OCI-LY3 (cell line): ENCODE data around the gene OPCML.

Experiments
- H2AFZ ChIP-seq: fragments of 200-600, 300-600 bp; shearing (Covaris generic); 2 replicates; pipeline ENCODE4 v1.6.0; 2014; ENCODE audit warnings: antibody characterized with exemption, low read depth, low read length
- H3K27ac ChIP-seq: fragments of 200-600, 300-600 bp; sonication (generic); 2 replicates; pipeline ENCODE4 v1.5.1; 2014; ENCODE audit warnings: mild to moderate bottlenecking, low read length, moderate library complexity, mixed read lengths
- H3K27me3 ChIP-seq: fragments of 200-600, 300-600 bp; sonication (generic); 2 replicates; pipeline ENCODE4 v1.6.1; 2014; ENCODE audit warnings: low read depth, low read length, mixed read lengths
- H3K36me3 ChIP-seq: fragments of 200-600, 300-600 bp; sonication (generic); replicated peaks from 2 replicates; pipeline ENCODE3; 2014; ENCODE audit warnings: low read depth, low read length, mixed read lengths
- H3K4me1 ChIP-seq: fragments of 300-600, 200-600 bp; sonication (generic); 2 replicates; pipeline ENCODE4 v1.6.1; 2014; ENCODE audit warnings: low read length, mixed read lengths
- H3K4me2 ChIP-seq: fragments of 200-600, 300-600 bp; sonication (generic); 2 replicates; pipeline ENCODE4 v1.6.1; 2014; ENCODE audit warnings: low read length, mixed read lengths
- H3K4me3 ChIP-seq: fragments of 300-600, 200-600 bp; sonication (generic); 2 replicates; pipeline ENCODE4 v1.5.1; 2014; ENCODE audit warnings: antibody characterized with exemption, mild to moderate bottlenecking, low read length, moderate library complexity
- H3K79me2 ChIP-seq: fragments of 300-600, 200-600 bp; shearing (Covaris generic); 2 replicates; pipeline ENCODE4 v1.6.1; 2014; ENCODE audit warnings: mild to moderate bottlenecking, low read length, mixed read lengths
- H3K9ac ChIP-seq: fragments of 300-600, 200-600 bp; shearing (Covaris generic); 2 replicates; pipeline ENCODE4 v1.6.0; 2014; ENCODE audit warnings: mild to moderate bottlenecking, low read length, moderate library complexity
- H3K9me3 ChIP-seq: fragments of 200-600, 300-600 bp; shearing (Covaris generic); 2 replicates; pipeline ENCODE4 v1.6.1; 2014; ENCODE audit warnings: low read length, mixed read lengths; ENCODE audit not compliant: insufficient read depth
- H4K20me1 ChIP-seq: fragments of 200-600, 300-600 bp; sonication (generic); 2 replicates; pipeline ENCODE4 v1.6.1; 2016; ENCODE audit warnings: low read length, mixed read lengths; ENCODE audit not compliant: insufficient read depth
- EZH2phosphoT487 ChIP-seq: fragments of 200-600 bp; shearing (Covaris generic); IDR thresholded peaks from 2 replicates; pipeline ENCODE4 v1.6.1; 2018; ENCODE audit warnings: antibody characterized with exemption, mixed run types, low read depth
- TF ChIP-seq, protein P1 (sequence below): fragments of 200-600, 300-600 bp; sonication (generic); IDR thresholded peaks from 2 replicates; pipeline ENCODE4 v1.5.1; 2014; ENCODE audit warnings: antibody characterized with exemption, low read length, low read depth

Gene OPCML

DNA sequence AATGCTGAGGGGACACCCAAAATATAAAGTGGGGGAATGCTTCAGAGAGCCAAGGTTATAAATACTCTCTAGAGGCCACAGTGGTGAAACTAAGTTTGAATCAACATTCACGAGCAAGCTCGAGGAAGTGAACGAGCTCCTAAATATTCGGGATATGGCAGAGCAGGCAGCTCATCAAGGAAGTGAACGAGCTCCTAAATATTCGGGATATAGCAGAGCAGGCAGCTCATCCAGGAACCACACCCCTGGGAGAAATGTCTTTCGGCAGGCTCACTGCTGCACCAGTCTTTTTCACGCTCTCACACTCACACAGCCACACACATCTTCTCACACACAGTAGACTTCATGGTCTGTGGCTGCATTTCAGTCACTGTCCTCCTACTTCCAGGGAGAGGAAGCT is 787.5 kb downstream of the OPCML start:
- H3K4me2 ChIP-seq = no peak overlapping the region
- no peak overlapping the region for H2AFZ ChIP-seq
- H3K4me3 ChIP-seq = no peak overlapping the region

DNA sequence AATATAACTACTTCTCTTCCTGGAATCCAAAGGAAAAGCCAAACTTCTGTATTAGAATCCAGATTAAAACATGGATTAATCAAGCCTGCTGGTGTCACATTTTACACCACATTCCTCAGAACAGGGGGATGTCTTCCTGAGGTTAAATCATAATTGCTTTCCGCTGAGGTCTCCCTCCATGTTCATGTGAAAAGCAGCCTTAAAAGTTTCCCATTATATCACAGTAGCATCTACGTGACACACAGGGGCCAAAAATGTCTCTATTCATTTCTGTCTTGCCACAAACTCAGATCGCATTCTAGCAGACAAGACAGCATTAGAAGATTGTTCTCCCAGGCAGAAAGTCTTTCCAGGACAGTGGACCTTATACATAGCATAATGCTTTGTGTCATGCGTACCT is 788.7 kb downstream of the OPCML start:
- H3K4me3 ChIP-seq = no peak overlapping the region
- H3K27me3 ChIP-seq = no peaks in the 10 kb centered on the region
- H3K4me1 ChIP-seq = no peaks in the 10 kb centered on the region
- no peaks in the 10 kb centered on the region for H3K36me3 ChIP-seq
- no peaks in the 10 kb centered on the region for H3K79me2 ChIP-seq
- no peak overlapping the region for H3K9ac ChIP-seq
- H2AFZ ChIP-seq = no peak overlapping the region
- no peak overlapping the region for H3K4me2 ChIP-seq
- H4K20me1 ChIP-seq = no peaks in the 10 kb centered on the region
- H3K27ac ChIP-seq = no peak overlapping the region
- no peaks in the 10 kb centered on the region for H3K9me3 ChIP-seq
- TF ChIP-seq EZH2phosphoT487 = no peak
- TF ChIP-seq, protein P1, sequence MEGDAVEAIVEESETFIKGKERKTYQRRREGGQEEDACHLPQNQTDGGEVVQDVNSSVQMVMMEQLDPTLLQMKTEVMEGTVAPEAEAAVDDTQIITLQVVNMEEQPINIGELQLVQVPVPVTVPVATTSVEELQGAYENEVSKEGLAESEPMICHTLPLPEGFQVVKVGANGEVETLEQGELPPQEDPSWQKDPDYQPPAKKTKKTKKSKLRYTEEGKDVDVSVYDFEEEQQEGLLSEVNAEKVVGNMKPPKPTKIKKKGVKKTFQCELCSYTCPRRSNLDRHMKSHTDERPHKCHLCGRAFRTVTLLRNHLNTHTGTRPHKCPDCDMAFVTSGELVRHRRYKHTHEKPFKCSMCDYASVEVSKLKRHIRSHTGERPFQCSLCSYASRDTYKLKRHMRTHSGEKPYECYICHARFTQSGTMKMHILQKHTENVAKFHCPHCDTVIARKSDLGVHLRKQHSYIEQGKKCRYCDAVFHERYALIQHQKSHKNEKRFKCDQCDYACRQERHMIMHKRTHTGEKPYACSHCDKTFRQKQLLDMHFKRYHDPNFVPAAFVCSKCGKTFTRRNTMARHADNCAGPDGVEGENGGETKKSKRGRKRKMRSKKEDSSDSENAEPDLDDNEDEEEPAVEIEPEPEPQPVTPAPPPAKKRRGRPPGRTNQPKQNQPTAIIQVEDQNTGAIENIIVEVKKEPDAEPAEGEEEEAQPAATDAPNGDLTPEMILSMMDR = no peak

More for the DNA sequence above, 787.5 kb downstream of the OPCML start:
- no peak overlapping the region for H3K9ac ChIP-seq
- no peaks in the 10 kb centered on the region for H3K79me2 ChIP-seq
- no peak overlapping the region for H3K27ac ChIP-seq
- H3K9me3 ChIP-seq = no peaks in the 10 kb centered on the region
- no peaks in the 10 kb centered on the region for H4K20me1 ChIP-seq
- TF ChIP-seq, protein P1 = no peak
- TF ChIP-seq EZH2phosphoT487 = no peak
- H3K4me1 ChIP-seq = no peaks in the 10 kb centered on the region
- no peaks in the 10 kb centered on the region for H3K27me3 ChIP-seq
- H3K36me3 ChIP-seq = no peaks in the 10 kb centered on the region

GRCh38 chr11:132742929-132743328 is 789.4 kb downstream of the OPCML start:
- Histone ChIP-seq H3K4me3 (no peak overlapping the region), H3K9ac (no peak overlapping the region), H3K4me2 (no peak overlapping the region), H3K27me3 (no peaks in the 10 kb centered on the region), H2AFZ (no peak overlapping the region), H3K4me1 (no peaks in the 10 kb centered on the region), H3K79me2 (no peaks in the 10 kb centered on the region), H4K20me1 (no peaks in the 10 kb centered on the region), H3K27ac (no peak overlapping the region), H3K36me3 (no peaks in the 10 kb centered on the region), H3K9me3 (no peaks in the 10 kb centered on the region)
- no peak for TF ChIP-seq EZH2phosphoT487
- TF ChIP-seq, protein P1 = no peak

- Histone ChIP-seq H3K27me3 (no peaks in the 10 kb centered on the region), H3K4me2 (no peak overlapping the region), H3K27ac (no peak overlapping the region), H3K36me3 (no peaks in the 10 kb centered on the region), H4K20me1 (no peaks in the 10 kb centered on the region), H3K79me2 (no peaks in the 10 kb centered on the region), H3K9me3 (no peaks in the 10 kb centered on the region), H3K4me1 (no peaks in the 10 kb centered on the region), H3K4me3 (no peak overlapping the region), H2AFZ (no peak overlapping the region), H3K9ac (no peak overlapping the region)
- no peak for TF ChIP-seq EZH2phosphoT487
- TF ChIP-seq, protein P1 = no peak
Measured at GRCh38 chr11:132734217-132734616, 798.1 kb downstream of the OPCML start.
